Measurements from ENCODE around the gene STK31.
"Not testable (repeated sequence)": the region's sequence is repeated elsewhere in the genome, so short reads cannot be mapped to it uniquely, and the experiment has no call there.

Gene STK31

GRCh38 chr7:23713285-23714149 lies 3.5 kb downstream of the STK31 start:
- no peak for DNase-seq (ENCODE audit: low read depth in 2 of 3, low spot score in 2 of 3)

- DNase-seq (ENCODE audit: low read depth in 2 of 3, low spot score in 2 of 3), result no peak
These were observed 4.1 kb downstream of the STK31 start for GRCh38 chr7:23714150-23714464.

GRCh38 chr7:23714579-23714978 lies 4.6 kb downstream of the STK31 start:
- no peak for DNase-seq (ENCODE audit: low read depth in 2 of 3, low spot score in 2 of 3)

GRCh38 chr7:23715099-23715498 lies 5.1 kb downstream of the STK31 start:
- no peak for DNase-seq (ENCODE audit: low read depth in 2 of 3, low spot score in 2 of 3)

DNA sequence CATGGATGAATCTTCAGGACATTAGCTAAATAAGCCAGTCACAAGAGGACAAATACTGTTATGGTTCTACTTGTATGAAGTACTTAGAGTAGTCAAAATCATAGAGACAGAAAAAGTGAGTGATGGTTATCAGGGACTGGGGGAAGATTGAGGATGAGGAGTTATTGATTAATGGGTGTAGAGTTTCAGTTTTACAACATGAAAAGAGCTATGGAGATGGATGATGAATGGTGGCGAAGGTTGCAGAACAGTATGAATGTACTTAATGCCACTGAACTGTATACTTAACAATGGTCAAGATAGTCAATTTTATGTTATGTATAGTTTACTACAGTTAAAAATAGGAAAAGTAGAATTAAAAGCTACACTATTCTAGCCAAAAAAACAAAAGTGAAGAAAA lies 7.8 kb downstream of the STK31 start:
- no peak for DNase-seq (ENCODE audit: low read depth in 2 of 3, low spot score in 2 of 3)

DNA sequence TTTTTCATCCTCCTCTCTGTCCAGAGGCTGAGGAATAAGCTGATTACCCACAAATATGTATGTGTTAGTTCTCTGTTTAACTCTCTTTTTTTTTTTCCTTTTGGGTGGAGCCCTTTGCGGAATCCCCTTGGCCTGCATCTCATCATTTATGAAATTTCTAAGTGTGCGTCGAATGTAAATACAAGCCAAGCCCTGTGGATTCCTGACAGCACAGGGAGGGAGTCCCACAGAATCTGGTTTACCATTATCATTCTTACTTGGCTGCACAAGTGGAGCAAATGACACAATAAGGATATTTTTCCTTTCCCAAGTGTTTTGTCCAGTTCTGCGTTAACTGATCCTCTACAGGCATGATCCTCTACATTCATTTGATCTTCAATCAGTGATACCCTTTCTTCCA lies 11.4 kb downstream of the STK31 start:
- no peak for DNase-seq (ENCODE audit: low read depth in 2 of 3, low spot score in 2 of 3)

GRCh38 chr7:23722587-23723216 lies 12.7 kb downstream of the STK31 start:
- DNase-seq (ENCODE audit: low read depth in 2 of 3, low spot score in 2 of 3), result not testable (repeated sequence)

DNA sequence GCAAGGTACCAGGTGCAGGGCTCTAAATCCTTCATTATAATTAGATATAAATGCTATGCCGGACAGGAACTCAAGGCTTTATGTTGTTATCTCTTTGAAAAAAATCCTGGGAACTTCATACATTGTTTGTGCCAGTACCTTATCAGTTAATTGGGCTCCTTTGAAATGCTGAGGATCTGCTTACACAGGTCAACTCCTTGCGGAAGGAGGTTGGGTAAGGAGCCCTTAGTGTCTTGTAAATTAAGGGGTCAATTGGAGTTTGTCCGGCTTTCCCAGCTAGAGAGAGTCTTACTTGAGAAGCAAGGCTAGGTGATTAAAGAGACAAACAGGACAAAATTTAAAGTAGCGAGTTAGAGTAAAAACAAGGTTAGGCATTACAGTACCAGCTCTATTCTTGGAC lies 14.1 kb downstream of the STK31 start:
- not testable (repeated sequence) for DNase-seq (ENCODE audit: low read depth in 2 of 3, low spot score in 2 of 3)

GRCh38 chr7:23742051-23742450 lies 32.0 kb downstream of the STK31 start:
- no peak for DNase-seq (ENCODE audit: low read depth in 2 of 3, low spot score in 2 of 3)

DNA sequence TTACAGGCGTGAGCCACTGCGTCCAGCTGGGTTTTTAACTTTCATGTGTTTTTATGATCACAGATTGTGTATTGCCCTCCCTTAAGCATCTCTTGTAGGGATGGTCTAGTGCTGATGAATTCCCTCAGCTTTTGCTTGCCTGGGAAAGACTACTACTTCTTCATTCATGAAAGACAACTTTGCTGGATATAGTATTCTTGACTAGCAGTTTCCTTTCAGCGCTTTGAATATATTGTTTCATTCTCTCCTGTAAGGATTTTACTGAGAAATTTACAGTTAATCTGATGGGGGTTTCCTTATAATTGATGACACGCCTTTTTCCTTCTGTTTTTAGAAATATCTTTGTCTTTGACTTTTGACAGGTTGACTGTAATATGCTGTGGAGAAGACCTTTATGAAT lies 33.2 kb downstream of the STK31 start:
- DNase-seq (ENCODE audit: low read depth in 2 of 3, low spot score in 2 of 3), result no peak

DNA sequence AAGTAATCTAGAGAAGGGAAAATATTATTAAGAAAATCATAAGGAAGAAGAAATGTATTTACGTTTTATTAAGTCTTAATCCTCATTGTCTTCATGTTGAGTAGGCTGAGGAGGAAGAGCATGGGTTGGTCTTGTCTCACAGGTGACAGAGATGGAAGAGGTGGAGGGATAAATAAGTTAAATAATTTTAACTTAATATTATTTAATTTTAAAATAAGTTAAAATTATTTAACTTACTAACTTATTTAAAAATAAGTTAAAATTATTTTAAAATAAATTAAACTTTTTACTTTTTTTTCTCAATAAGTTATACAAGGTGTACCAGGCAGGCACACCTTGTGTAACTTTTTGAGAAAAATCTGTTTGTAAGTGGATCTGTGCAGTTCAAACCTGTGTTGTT lies 36.6 kb downstream of the STK31 start:
- DNase-seq (ENCODE audit: low read depth in 2 of 3, low spot score in 2 of 3), result no peak

DNA sequence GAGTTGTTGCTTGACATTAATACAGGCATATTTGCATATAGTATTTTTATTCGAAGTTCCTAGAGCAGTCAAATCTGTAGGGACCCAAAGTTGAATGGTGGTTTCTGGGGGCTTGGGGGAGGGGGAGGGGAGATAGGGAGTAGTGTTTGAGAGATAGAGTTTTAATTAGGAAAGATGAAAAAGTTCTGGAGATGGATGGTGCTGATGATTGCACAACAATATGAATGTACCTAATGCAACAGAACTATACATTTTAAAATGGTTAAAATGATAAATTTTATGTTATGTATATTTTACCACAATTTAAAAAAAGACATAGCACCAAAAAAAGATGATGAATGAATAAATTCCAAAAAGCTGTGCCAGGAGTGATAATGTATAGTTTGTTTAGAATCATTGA lies 41.8 kb downstream of the STK31 start:
- DNase-seq (ENCODE audit: low read depth in 2 of 3, low spot score in 2 of 3), result no peak

- not testable (repeated sequence) for DNase-seq (ENCODE audit: low read depth in 2 of 3, low spot score in 2 of 3)
These were observed 48.8 kb downstream of the STK31 start for GRCh38 chr7:23758839-23759238.

GRCh38 chr7:23759671-23760391 lies 49.8 kb downstream of the STK31 start:
- no peak for DNase-seq (ENCODE audit: low read depth in 2 of 3, low spot score in 2 of 3)

DNA sequence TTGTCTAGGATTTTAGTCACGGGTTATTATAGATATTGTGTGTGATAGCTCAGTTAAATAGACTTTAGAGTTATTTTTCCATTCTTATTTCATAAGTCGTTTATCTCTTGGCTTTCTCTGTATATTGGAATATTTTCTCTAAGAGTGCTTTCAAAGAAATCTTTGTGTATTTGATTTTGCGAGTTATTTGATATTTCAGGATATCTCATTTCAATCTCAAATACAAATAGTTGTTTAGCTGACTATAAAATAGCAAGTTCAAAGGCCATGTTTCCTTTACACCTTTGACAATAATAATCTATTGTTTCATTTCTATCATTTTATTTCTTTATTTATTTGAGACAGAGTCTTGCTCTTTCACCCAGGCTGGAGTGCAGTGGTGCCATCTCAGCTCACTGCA lies 55.9 kb downstream of the STK31 start:
- DNase-seq (ENCODE audit: low read depth in 2 of 3, low spot score in 2 of 3), result no peak

GRCh38 chr7:23767514-23767913 lies 57.5 kb downstream of the STK31 start:
- no peak for DNase-seq (ENCODE audit: low read depth in 2 of 3, low spot score in 2 of 3)

DNA sequence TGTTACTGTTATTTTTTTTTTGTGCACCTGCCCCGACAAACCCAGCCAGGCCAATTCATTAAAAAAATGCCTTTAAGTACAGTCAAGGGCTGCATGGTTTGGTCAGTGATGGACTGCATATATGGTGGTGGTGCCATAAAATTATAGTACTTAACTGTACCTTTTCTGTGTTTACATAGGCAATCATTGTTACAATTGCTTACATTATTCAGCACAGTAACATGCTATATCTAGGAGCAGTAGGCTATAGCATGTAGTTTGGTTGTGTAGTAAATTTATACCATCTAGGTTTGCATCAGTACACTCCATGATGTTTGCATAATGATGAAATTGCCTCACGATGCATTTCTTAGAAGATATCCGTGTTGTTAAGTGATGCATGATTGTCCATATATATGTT lies 58.0 kb downstream of the STK31 start:
- no peak for DNase-seq (ENCODE audit: low read depth in 2 of 3, low spot score in 2 of 3)

- not testable (repeated sequence) for DNase-seq (ENCODE audit: low read depth in 2 of 3, low spot score in 2 of 3)
These were observed 69.3 kb downstream of the STK31 start for GRCh38 chr7:23779185-23779800.

GRCh38 chr7:23783115-23783514 lies 73.1 kb downstream of the STK31 start:
- DNase-seq (ENCODE audit: low read depth in 2 of 3, low spot score in 2 of 3), result no peak

- no peak for DNase-seq (ENCODE audit: low read depth in 2 of 3, low spot score in 2 of 3)
These were observed 77.3 kb downstream of the STK31 start for GRCh38 chr7:23787272-23787671.

DNA sequence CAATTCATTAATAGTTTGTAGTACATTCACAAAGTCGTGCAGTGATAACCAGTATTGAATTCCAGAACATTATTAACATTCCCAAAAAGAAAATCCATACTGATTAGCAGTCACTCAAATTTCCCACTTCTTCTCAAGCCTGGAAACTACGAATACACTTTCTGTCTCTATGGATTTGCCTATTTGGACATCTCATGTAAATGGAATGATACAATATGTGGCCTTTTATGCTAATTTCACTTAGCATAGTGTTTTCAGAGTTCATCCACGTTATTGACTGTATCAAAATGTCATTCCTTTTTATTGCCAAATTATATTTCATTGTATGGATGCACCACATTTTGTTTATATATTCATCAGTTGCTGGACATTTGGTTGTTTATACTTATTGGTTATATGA lies 78.8 kb downstream of the STK31 start:
- DNase-seq (ENCODE audit: low read depth in 2 of 3, low spot score in 2 of 3), result no peak

DNA sequence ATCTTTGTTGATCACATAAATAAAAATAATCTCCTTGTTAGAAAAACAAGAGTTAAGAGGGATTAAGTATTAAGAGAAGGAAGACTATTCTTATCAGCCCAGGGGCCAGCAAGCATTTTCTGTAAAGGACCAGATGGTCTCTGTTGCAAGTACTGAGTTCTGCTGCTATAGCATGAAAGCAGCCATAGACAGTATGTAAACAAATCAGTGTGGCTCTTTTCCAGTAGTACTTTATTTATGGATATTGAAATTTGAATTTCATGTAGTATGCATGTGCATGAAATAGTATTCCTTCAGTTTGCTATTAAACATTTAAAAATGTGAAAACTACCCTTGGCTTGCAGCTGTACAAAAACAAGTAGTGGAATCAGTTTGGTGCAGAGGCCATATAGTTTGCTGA lies 81.7 kb downstream of the STK31 start:
- DNase-seq (ENCODE audit: low read depth in 2 of 3, low spot score in 2 of 3), result no peak

All from activated CD8-positive, alpha-beta memory T cell treated with anti-CD3 and anti-CD28 coated beads for 48 hours (primary cell).